A172 (cell line): Measurements from ENCODE around the gene KRTAP5-1. TPM values are rescaled to one million over a fixed set of nuclear protein-coding genes. Genes with fewer than 3 reads are reported as not detected.
A peak's percentile ranks its signal among the peaks of the same experiment; 100 is the strongest.

Experiments
- DNase-seq: peaks from one replicate; pipeline ENCODE4 v3.0.0-alpha.2; 2015; ENCODE audit warnings: low spot score
- total RNA-seq: library from RNA; depleted of rRNA; stranded (reverse); fragments of >200 nt; shearing (Covaris generic); gene quantifications from 2 replicates; pipeline ENCODE4 v1.2.3, GENCODE V29; 2014; rRNA removed

Gene KRTAP5-1
- total RNA-seq, 1 experiment from 2014 or later: not detected

- DNase-seq: no peak
Measured at GRCh38 chr11:1545432-1545831, 39.7 kb downstream of the KRTAP5-1 start.

- no peak for DNase-seq
Measured at GRCh38 chr11:1544536-1544935, 40.5 kb downstream of the KRTAP5-1 start.

GRCh38 chr11:1543606-1544263, 41.3 kb downstream of the KRTAP5-1 start:
- no peak for DNase-seq

GRCh38 chr11:1542267-1542666, 42.8 kb downstream of the KRTAP5-1 start:
- DNase-seq: no peak

GRCh38 chr11:1541474-1542204, 43.4 kb downstream of the KRTAP5-1 start:
- DNase-seq: no peak

- DNase-seq: no peak
Measured at GRCh38 chr11:1540074-1540473, 45.0 kb downstream of the KRTAP5-1 start.

- no peak for DNase-seq
Measured at GRCh38 chr11:1538153-1538552, 46.9 kb downstream of the KRTAP5-1 start.

- DNase-seq: no peak
Measured at GRCh38 chr11:1536065-1536843, 48.8 kb downstream of the KRTAP5-1 start.

- peak; percentile 78 for DNase-seq
Measured at GRCh38 chr11:1534682-1535081, 50.4 kb downstream of the KRTAP5-1 start.

Other genes with a start within 250 kb of the KRTAP5-1 start
- gene BRSK2, start 195.3 kb downstream of the KRTAP5-1 start, total RNA-seq: 8.6 and 13.0 TPM in 2 replicates
- 22.4 and 25.8 TPM in 2 replicates for gene MOB2, start 98.5 kb downstream of the KRTAP5-1 start, total RNA-seq
- gene DUSP8, start 13.0 kb downstream of the KRTAP5-1 start, total RNA-seq: 2.9 and 5.1 TPM in 2 replicates
- gene KRTAP5-2, start 13.0 kb upstream of the KRTAP5-1 start, total RNA-seq: not detected in 2 replicates
- gene KRTAP5-3, start 23.2 kb upstream of the KRTAP5-1 start, total RNA-seq: not detected in 2 replicates
- not detected in 2 replicates for gene KRTAP5-4, start 36.9 kb upstream of the KRTAP5-1 start, total RNA-seq
- not detected in 2 replicates for gene KRTAP5-5, start 44.5 kb upstream of the KRTAP5-1 start, total RNA-seq
- not detected in 2 replicates for gene KRTAP5-6, start 111.9 kb upstream of the KRTAP5-1 start, total RNA-seq
- gene IFITM10, start 165.3 kb upstream of the KRTAP5-1 start, total RNA-seq: 2.9 and 3.0 TPM in 2 replicates
- 875 and 888 TPM in 2 replicates for gene CTSD, start 178.6 kb upstream of the KRTAP5-1 start, total RNA-seq
- gene SYT8, start 249.7 kb upstream of the KRTAP5-1 start, total RNA-seq: 2.1 TPM in 1 of 2 replicates, not detected in the other